GM13977 (cell line): ENCODE measurements around the gene MLH3.

Experiments
- DNase-seq: peaks from one replicate; pipeline ENCODE4 v3.0.0; 2012; ENCODE audit warnings: low spot score
- in situ Hi-C: fragments of 300-500 bp; cut with MboI; formaldehyde crosslinking; loops from one replicate; pipeline ENCODE4 v1.12.0; 2022; ENCODE audit warnings: low sequenced_read_pairs, low pct_unique_long_range_greater_than_20kb, mixed read lengths, inconsistent platforms; ENCODE audit not compliant: unreplicated experiment
- TF ChIP-seq, protein P1 (sequence below): IDR thresholded peaks from 2 replicates; pipeline ENCODE4 v1.5.1; 2012; ENCODE audit warnings: mild to moderate bottlenecking, control low read depth; ENCODE audit not compliant: insufficient read depth; ENCODE audit errors: extremely low read depth, missing control alignments

MLH3 gene

GRCh38 chr14:75015496-75015895, 35.8 kb downstream of the MLH3 start:
- in situ Hi-C loops, result no loop called here
- no peak for DNase-seq
- TF ChIP-seq, protein P1, sequence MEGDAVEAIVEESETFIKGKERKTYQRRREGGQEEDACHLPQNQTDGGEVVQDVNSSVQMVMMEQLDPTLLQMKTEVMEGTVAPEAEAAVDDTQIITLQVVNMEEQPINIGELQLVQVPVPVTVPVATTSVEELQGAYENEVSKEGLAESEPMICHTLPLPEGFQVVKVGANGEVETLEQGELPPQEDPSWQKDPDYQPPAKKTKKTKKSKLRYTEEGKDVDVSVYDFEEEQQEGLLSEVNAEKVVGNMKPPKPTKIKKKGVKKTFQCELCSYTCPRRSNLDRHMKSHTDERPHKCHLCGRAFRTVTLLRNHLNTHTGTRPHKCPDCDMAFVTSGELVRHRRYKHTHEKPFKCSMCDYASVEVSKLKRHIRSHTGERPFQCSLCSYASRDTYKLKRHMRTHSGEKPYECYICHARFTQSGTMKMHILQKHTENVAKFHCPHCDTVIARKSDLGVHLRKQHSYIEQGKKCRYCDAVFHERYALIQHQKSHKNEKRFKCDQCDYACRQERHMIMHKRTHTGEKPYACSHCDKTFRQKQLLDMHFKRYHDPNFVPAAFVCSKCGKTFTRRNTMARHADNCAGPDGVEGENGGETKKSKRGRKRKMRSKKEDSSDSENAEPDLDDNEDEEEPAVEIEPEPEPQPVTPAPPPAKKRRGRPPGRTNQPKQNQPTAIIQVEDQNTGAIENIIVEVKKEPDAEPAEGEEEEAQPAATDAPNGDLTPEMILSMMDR, result no peak

DNA sequence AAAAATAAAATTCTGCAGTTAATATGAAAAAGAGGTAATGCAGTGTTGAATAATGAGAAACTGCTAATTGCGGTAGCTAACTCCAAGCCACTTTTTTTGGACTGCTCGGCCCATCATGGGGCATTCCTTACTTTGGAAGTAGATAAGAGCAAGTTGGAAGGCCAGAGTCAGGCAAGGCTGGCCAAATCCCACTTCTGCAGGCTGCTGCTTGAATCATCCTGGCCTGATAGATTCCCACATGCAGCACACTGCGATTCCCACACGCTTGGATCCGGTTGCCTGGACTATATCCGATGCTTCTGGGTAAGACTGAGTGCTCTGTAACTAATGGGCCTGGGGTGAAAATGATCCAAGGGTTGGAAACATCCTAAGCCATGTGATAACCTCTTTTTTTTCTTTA, 38.0 kb downstream of the MLH3 start:
- TF ChIP-seq, protein P1, result no peak
- in situ Hi-C loops, result no loop called here
- no peak for DNase-seq

DNA sequence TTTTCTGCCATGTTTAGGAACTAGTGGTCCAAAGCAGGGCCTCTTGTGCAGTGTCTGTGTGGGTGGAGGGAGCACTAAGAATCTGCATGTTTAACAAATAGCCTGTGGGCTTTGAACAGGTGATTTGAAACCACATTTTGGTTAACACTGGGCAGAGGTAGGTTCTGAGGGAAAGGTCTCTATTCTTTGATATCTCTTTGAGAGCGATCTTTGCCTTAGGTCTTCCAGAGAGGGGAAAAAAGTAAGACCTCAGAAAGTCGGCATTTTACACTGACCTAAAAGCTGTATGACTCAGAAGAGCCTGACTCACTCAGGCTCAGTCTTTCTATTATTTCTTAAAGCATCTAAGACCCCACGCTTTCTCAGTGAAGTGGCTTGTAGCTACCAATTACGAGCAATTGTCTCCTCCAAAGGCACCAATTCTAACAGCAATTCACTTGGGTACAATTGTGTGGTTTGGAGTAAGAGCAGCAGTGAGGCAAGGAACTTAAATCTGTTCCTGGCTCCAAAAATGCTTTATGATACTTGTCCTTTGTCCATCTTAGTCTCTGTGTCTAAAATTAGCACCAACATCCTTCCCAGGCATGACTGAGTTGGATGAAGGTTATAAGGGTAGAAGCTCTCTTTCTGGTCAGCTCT, 39.8 kb downstream of the MLH3 start:
- in situ Hi-C loops, result no loop called here
- TF ChIP-seq, protein P1, result no peak
- DNase-seq, result no peak

GRCh38 chr14:75010472-75011093, 40.7 kb downstream of the MLH3 start:
- no peak for DNase-seq
- in situ Hi-C loops, result no loop called here
- TF ChIP-seq, protein P1, result no peak

- in situ Hi-C loops, result no loop called here
- DNase-seq, result no peak
- TF ChIP-seq, protein P1, result no peak
Measured at GRCh38 chr14:75009176-75009575, 42.1 kb downstream of the MLH3 start.

DNA sequence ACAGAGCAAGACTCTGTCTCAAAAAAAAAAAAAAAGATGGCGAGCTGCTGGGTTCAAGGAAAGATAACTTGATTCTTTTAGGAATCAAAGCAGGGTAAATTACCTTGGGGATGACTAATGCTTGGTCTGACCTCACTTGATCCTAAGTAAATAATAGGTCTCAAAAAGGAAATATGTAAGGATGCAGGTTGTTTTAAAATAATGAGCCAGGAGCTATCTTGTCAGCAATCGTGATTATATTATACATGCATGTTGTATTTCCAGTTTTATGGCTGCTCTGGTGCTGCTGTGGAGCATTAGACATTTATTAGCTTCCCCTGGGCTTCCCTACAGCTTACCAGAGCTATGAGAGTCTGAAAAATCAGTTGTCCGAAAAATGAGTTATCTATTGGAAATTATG, 45.9 kb downstream of the MLH3 start:
- no peak for DNase-seq
- TF ChIP-seq, protein P1, result no peak
- in situ Hi-C loops, result no loop called here
